ENCODE measurements around the gene AMPD3.

AMPD3 gene

DNA sequence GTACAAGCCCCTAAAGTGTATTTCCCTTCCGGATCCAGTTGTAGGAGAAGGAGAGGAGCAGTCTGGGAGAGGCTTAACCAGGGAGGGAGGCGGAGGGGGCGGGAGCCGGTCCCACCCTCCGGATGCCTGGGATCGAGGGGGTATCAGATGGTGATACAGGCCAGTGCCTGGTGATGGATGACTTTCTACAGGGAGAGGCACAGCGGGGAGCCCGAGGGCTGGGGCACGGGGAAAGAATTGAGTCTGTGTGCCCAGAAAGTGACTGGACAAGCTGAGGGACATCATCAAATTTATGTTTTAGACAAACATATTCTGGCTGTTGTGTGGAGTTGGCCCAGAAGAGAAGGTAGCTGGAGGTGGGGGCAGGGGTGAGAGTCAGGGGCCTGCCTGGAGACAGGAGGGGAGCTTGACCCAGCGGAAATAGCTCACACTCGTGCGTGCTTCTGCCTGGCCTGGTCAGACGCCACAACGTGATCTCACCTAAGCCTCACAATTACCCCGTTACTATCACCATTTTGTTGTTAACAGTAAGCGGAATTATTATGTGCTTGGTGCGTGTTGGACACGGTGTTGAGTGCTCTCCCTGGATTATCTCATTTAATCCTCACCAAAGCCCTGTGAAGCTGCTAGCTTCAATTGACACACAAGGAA is 42.4 kb downstream of the AMPD3 start:
- no peak overlapping the region for H3K27ac ChIP-seq
- TF ChIP-seq, protein P1, sequence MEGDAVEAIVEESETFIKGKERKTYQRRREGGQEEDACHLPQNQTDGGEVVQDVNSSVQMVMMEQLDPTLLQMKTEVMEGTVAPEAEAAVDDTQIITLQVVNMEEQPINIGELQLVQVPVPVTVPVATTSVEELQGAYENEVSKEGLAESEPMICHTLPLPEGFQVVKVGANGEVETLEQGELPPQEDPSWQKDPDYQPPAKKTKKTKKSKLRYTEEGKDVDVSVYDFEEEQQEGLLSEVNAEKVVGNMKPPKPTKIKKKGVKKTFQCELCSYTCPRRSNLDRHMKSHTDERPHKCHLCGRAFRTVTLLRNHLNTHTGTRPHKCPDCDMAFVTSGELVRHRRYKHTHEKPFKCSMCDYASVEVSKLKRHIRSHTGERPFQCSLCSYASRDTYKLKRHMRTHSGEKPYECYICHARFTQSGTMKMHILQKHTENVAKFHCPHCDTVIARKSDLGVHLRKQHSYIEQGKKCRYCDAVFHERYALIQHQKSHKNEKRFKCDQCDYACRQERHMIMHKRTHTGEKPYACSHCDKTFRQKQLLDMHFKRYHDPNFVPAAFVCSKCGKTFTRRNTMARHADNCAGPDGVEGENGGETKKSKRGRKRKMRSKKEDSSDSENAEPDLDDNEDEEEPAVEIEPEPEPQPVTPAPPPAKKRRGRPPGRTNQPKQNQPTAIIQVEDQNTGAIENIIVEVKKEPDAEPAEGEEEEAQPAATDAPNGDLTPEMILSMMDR (conservative IDR thresholded peaks at IDR 0.05) = no peak

DNA sequence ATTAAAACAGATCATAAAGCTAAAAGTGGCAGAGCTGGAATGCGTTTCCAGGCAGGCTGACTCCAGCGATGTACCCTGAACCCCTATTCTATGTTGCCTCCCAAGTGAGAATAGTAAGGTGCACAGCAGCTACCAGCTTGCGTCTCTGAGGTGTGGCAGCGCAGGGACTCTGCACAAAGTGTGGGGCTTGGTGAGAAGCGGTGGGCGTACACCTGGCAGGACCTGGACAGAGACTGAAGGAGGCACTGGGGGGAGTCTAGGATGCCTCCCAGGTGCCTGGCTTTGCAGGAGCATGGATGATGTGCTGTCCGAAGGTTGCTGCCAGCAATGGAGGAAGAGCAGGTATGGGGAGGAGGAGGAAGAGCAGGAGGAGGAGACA is 42.9 kb downstream of the AMPD3 start:
- H3K27ac ChIP-seq = no peak overlapping the region
- TF ChIP-seq, protein P1 (conservative IDR thresholded peaks at IDR 0.05) = no peak

DNA sequence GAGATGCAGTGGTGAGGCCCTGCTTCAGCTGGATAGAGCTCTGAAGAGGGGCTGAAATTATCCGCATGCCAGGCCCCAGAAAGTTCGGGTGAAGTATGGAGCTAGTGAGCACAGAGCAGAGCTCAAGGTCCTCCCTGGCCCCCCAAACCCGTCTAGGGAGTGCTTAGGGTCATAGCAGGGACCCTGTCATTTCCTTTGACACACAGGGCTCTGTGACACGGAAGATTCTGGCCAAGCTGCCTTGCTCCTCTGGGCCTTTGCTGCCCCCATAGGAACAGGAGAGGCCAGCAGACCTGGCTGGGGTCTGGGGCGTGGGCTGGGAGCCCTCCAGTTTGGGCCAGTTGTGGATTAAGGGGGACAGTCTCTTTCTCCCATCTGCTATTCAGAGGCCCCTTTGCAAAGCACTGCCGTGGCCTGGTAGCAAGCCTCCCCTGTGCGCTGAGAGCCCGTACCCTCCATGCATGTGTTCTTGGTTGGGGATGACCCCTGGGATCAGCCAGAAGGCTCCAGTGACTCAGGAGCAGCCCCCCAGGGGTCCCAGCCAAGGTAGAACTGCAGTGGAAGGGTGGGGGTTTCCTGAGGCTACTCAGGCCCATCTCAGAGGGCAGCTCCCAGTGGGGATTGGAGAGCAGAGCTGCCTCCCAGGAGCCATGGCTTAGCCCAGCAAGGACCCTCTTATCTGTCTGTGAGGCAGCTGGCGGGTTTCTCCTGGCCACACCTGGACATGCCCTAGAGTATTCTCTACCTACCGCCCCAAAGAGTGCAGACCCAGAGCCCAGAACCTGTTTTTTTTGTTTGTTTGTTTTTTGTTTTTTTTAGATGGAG is 43.6 kb downstream of the AMPD3 start:
- H3K27ac ChIP-seq = no peak overlapping the region
- TF ChIP-seq, protein P1 (conservative IDR thresholded peaks at IDR 0.05) = no peak

DNA sequence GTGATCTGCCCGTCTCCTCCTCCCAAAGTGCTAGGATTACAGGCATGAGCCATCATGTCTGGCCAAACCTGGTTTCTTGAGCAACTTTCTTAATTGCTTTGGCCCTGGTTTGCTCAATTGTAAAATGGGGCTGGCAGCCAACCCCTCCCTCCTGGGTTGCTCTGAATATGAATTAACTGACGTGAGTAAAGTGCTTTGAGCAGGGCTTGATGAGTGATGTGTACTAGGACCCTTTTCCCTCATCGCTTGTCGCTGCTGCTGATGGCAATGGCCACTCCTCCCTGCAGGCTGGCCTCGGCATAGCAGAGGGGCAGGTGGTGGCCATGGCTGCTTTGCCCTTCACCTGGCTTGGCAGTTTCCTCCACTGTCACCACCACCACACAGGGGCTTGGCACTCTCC is 44.4 kb downstream of the AMPD3 start:
- no peak overlapping the region for H3K27ac ChIP-seq
- TF ChIP-seq, protein P1 (conservative IDR thresholded peaks at IDR 0.05) = no peak

DNA sequence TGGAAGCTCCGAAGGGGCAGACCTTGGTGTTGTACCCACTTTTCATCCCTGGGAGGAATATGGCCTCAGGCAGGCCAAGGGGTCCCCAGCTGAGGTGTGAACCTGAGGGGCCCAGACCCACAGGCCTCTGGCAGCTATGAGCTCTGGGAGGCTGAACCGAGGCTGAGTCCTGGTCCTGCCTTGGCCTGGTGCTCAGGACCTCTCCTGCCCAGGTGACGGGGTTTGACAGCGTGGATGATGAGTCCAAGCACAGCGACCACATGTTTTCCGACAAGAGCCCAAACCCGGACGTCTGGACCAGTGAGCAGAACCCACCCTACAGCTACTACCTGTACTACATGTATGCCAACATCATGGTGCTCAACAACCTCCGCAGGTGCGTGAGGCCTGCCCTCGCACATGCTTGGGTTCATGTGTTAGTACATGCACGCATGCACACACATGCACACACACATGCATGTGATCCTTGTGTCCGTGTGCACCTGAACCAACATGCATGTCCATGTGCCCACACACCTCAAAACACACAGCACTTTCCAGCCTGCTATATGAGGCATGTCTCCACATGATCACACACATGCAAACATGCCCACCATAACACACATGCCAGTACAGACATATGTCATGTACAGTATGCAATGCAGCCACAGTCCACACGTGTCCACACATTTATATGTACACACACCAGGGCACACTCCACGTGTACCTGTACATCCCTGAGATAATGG is 45.0 kb downstream of the AMPD3 start:
- TF ChIP-seq, protein P1 (conservative IDR thresholded peaks at IDR 0.05) = no peak
- H3K27ac ChIP-seq = no peak overlapping the region

DNA sequence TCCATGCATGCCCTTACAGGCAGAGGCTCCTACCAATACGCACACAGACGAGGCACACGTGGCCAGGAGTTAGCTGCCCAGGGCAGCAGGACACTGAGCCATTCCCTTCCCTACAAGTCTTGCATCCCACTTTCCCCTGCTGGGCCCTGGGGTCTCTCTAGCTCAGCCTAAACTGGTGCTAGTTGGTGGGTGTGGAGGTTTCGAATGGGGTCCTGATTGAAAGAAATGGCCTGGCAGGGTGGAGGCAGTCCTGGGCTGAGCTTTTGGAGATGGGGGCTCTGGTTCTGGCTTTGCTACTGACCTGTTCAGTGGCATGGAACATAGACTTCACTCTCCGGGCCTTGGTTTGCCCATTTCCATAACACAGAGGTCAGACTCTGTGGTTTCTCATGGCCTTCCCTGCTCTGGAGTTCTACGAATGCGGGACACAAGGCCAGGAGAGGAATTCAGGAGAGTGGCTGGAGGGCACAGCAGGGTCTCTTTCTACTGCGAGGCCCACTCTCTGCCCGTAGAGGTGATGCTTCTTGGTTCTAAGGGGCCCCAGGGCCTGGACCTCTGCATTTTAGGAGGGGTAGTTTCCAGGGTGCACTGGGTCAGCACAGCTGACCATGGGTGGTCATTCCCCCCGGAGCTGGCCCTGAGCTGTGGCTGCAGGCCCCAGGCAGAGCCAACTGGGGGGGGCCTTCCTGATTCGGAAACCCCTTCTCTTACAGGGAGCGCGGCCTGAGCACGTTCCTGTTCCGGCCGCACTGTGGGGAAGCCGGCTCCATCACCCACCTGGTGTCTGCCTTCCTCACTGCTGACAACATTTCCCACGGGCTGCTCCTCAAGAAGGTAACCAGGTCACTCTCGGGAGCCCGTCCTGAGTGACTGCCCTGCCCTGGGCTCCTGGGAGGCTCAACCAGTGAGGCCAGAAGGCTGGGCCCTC is 46.0 kb downstream of the AMPD3 start:
- no peak overlapping the region for H3K27ac ChIP-seq
- TF ChIP-seq, protein P1 (conservative IDR thresholded peaks at IDR 0.05) = no peak
